Suprapubic skin (tissue), 4 donors: Measurements from ENCODE around the gene ITSN1.

Experiments used
- CTCF ChIP-seq, 2 donors: fragments of 200-600 bp in 1 of 2; fragments of 450-650 bp in 1 of 2; sonication (generic) in 1 of 2; IDR thresholded peaks; one replicate each; pipeline ENCODE4 v1.5.1; 2016 to 2019; ENCODE audit warnings: antibody characterized with exemption in 2 of 2, mild to moderate bottlenecking in 1 of 2, moderate library complexity in 1 of 2
- POLR2A ChIP-seq, 2 donors: fragments of 450-650 bp; IDR thresholded peaks; one replicate each; pipeline ENCODE4 v1.6.1; 2017; ENCODE audit warnings: antibody characterized with exemption in 2 of 2, mild to moderate bottlenecking in 2 of 2, moderate library complexity in 2 of 2
- POLR2AphosphoS5 ChIP-seq, 3 donors: sonication (generic); formaldehyde crosslinking; IDR thresholded peaks; one replicate each; pipeline ENCODE4 v1.6.1; 2017; ENCODE audit warnings: antibody characterized with exemption in 3 of 3

GRCh38 chr21:33947451-33948095, 305.3 kb downstream of the ITSN1 start:
- TF ChIP-seq CTCF (IDR thresholded peaks at IDR 0.05) (no peak), POLR2A (IDR thresholded peaks at IDR 0.05) (no peak), POLR2AphosphoS5 (IDR thresholded peaks at IDR 0.05) (peak in 1 of 3 donors; percentile 55)
